Liver (tissue), 9 donors: ENCODE results near the gene ENTR1. TPM values are rescaled to one million over a fixed set of nuclear protein-coding genes. Genes with fewer than 3 reads are reported as not detected.

Experiments used
- DNase-seq: peaks from one replicate; pipeline ENCODE4 v3.0.0-alpha.2; 2017; ENCODE audit warnings: low spot score
- H3K27ac ChIP-seq, 2 donors: one replicate each; pipeline ENCODE4 v1.7.0; 2013; ENCODE audit warnings: inconsistent platforms in 2 of 2, low read length in 2 of 2, control low read depth in 1 of 2, low read depth in 1 of 2, mild to moderate bottlenecking in 1 of 2
- H3K27me3 ChIP-seq, 4 donors: one replicate each; pipeline versions ENCODE4 v1.6.1 to v1.7.0; 2013; ENCODE audit warnings: low read length in 3 of 4, inconsistent platforms in 1 of 4, mild to moderate bottlenecking in 1 of 4, moderate library complexity in 1 of 4; ENCODE audit not compliant: control insufficient read depth in 4 of 4, insufficient read depth in 4 of 4
- H3K36me3 ChIP-seq, 4 donors: one replicate each; pipeline versions ENCODE4 v1.6.1 to v1.7.0; 2013; ENCODE audit warnings: low read length in 3 of 4, mild to moderate bottlenecking in 3 of 4, low read depth in 1 of 4, moderate library complexity in 1 of 4; ENCODE audit not compliant: control insufficient read depth in 4 of 4, insufficient read depth in 3 of 4
- H3K4me1 ChIP-seq, 4 donors: one replicate each; pipeline versions ENCODE4 v1.6.1 to v1.7.0; 2013; ENCODE audit warnings: low read length in 3 of 4, mild to moderate bottlenecking in 3 of 4, moderate library complexity in 1 of 4; ENCODE audit not compliant: control insufficient read depth in 4 of 4, insufficient read depth in 4 of 4
- H3K4me3 ChIP-seq, 3 donors: one replicate each; pipeline versions ENCODE4 v1.6.1 to v1.7.0; 2013; ENCODE audit warnings: low read length in 3 of 3, control low read depth in 1 of 3, low read depth in 1 of 3, mild to moderate bottlenecking in 1 of 3
- H3K9ac ChIP-seq, 2 donors: one replicate each; pipeline ENCODE4 v1.7.0; 2013; ENCODE audit warnings: low read length in 2 of 2, mild to moderate bottlenecking in 2 of 2, moderate library complexity in 2 of 2, control low read depth in 1 of 2, low read depth in 1 of 2
- H3K9me3 ChIP-seq, 4 donors: one replicate each; pipeline versions ENCODE4 v1.6.1 to v1.7.0; 2013; ENCODE audit warnings: low read length in 3 of 4; ENCODE audit not compliant: control insufficient read depth in 4 of 4
- FOXA1 ChIP-seq: IDR thresholded peaks from 2 replicates; pipeline ENCODE4 v1.6.1; 2016; ENCODE audit warnings: antibody characterized with exemption
- GABPA ChIP-seq, 2 donors: IDR thresholded peaks in 1 of 2; conservative IDR thresholded peaks in 1 of 2; 2 replicates each; pipeline ENCODE4 v1.6.1; 2016; ENCODE audit warnings: antibody characterized with exemption in 2 of 2, mild to moderate bottlenecking in 1 of 2, moderate library complexity in 1 of 2
- HNF4A ChIP-seq, 2 donors: conservative IDR thresholded peaks; 2 replicates each; pipeline ENCODE4 v1.6.1; 2016; ENCODE audit warnings: antibody characterized with exemption in 2 of 2, mild to moderate bottlenecking in 2 of 2
- JUND ChIP-seq, 2 donors: IDR thresholded peaks; 2 replicates each; pipeline ENCODE4 v1.6.1; 2016; ENCODE audit warnings: antibody characterized with exemption in 2 of 2
- MAX ChIP-seq: IDR thresholded peaks from 2 replicates; pipeline ENCODE4 v1.6.1; 2016; ENCODE audit warnings: antibody characterized with exemption
- NR2F2 ChIP-seq: IDR thresholded peaks from 2 replicates; pipeline ENCODE4 v1.6.1; 2016; ENCODE audit warnings: antibody characterized with exemption
- RXRA ChIP-seq, 2 donors: IDR thresholded peaks; 2 replicates each; pipeline ENCODE4 v1.6.1; 2017 to 2018; ENCODE audit warnings: antibody characterized with exemption in 2 of 2, mild to moderate bottlenecking in 1 of 2
- SP1 ChIP-seq: IDR thresholded peaks from 2 replicates; pipeline ENCODE4 v1.6.1; 2018; ENCODE audit warnings: antibody characterized with exemption, mild to moderate bottlenecking
- YY1 ChIP-seq: IDR thresholded peaks from 2 replicates; pipeline ENCODE4 v1.6.1; 2016; ENCODE audit warnings: antibody characterized with exemption, mild to moderate bottlenecking
- WGBS: extraction: QIAGEN DNeasy Blood & Tissue Kit; methylation state at CpG from one replicate; pipeline ENCODE4 v1.1.7; 2013; 5-methylcytosine and 5-hydroxymethylcytosine counted together
- polyA plus RNA-seq, 2 donors: library from polyadenylated mRNA; stranded (reverse) in 1 of 2; unstranded in 1 of 2; fragments of 200-250 nt in 1 of 2; fragments of >200 nt in 1 of 2; fragmentation: Nextera tagmentation in 1 of 2; extraction: Ambion mirVana in 1 of 2; gene quantifications; one replicate each; pipeline versions ENCODE4 v1.2.1 to v1.2.3, GENCODE V29; 2013 to 2015
- total RNA-seq, 2 donors: library from RNA; depleted of rRNA; stranded (reverse); fragments of >200 nt; gene quantifications; one replicate each; pipeline ENCODE4 v1.2.3, GENCODE V29; 2014
- donor health status: healthy.
- donor health status: healthy.
- donor health status: healthy.
- donor health status: healthy.
- donor health status: healthy.

Gene ENTR1
- total and polyA plus RNA-seq, 4 donors: 11.0 to 28.1 (median 19.1) TPM

GRCh38 chr9:136391737-136392537, 18.5 kb downstream of the ENTR1 start:
- Histone ChIP-seq H3K27ac (no peak overlapping the region), H3K27me3 (no peaks in the 10 kb centered on the region), H3K36me3 (peaks cover 4 to 57% (median 29%) of the 10 kb centered on the region in 4 donors), H3K9ac (no peak overlapping the region), H3K9me3 (no peaks in the 10 kb centered on the region), H3K4me1 (peaks cover 10 to 27% (median 18%) of the 10 kb centered on the region in 4 donors), H3K4me3 (no peak overlapping the region)
- WGBS: 94% methylated on average over 28 of the region's 28 CpGs
- DNase-seq: no peak
- TF ChIP-seq NR2F2 (no peak), RXRA (IDR thresholded peaks at IDR 0.05) (peak; percentile 51 to 61)

GRCh38 chr9:136389396-136389795, 21.0 kb downstream of the ENTR1 start:
- H3K36me3 ChIP-seq: peaks cover 4 to 59% (median 30%) of the 10 kb centered on the region in 4 donors
- WGBS: 91% methylated on average over 14 of the region's 14 CpGs
- H3K27me3 ChIP-seq: no peaks in the 10 kb centered on the region
- H3K27ac ChIP-seq: no peak overlapping the region
- DNase-seq: no peak
- no peak for TF ChIP-seq FOXA1
- no peak for TF ChIP-seq HNF4A (conservative IDR thresholded peaks at IDR 0.05)
- TF ChIP-seq RXRA (IDR thresholded peaks at IDR 0.05): no peak
- TF ChIP-seq JUND (IDR thresholded peaks at IDR 0.05): no peak
- TF ChIP-seq MAX: no peak
- no peak for TF ChIP-seq GABPA (IDR thresholded peaks at IDR 0.05 in 1 of 2, conservative IDR thresholded peaks at IDR 0.05 in 1 of 2)
- TF ChIP-seq YY1: no peak
- H3K9ac ChIP-seq: no peak overlapping the region
- no peak overlapping the region for H3K4me3 ChIP-seq
- H3K9me3 ChIP-seq: no peaks in the 10 kb centered on the region
- peaks cover 0 to 8% (median 1%) of the 10 kb centered on the region in 4 donors for H3K4me1 ChIP-seq

- Histone ChIP-seq H3K4me1 (peaks cover 0 to 8% (median 1%) of the 10 kb centered on the region in 4 donors), H3K27me3 (no peaks in the 10 kb centered on the region), H3K9me3 (no peaks in the 10 kb centered on the region), H3K36me3 (peaks cover 7 to 69% (median 29%) of the 10 kb centered on the region in 4 donors), H3K27ac (no peak overlapping the region), H3K9ac (no peak overlapping the region), H3K4me3 (no peak overlapping the region)
- no peak for DNase-seq
- TF ChIP-seq SP1 (no peak), HNF4A (conservative IDR thresholded peaks at IDR 0.05) (peak in 1 of 2 donors; percentile 11)
- WGBS: 69% methylated on average over 19 of the region's 19 CpGs
Measured at GRCh38 chr9:136387217-136387616, 23.2 kb downstream of the ENTR1 start.

GRCh38 chr9:136386018-136386417, 24.4 kb downstream of the ENTR1 start:
- Histone ChIP-seq H3K36me3 (peaks cover 10 to 70% (median 27%) of the 10 kb centered on the region in 4 donors), H3K27me3 (no peaks in the 10 kb centered on the region), H3K4me1 (peaks cover 0 to 8% (median 1%) of the 10 kb centered on the region in 4 donors), H3K4me3 (no peak overlapping the region), H3K9me3 (no peaks in the 10 kb centered on the region), H3K9ac (no peak overlapping the region), H3K27ac (no peak overlapping the region)
- TF ChIP-seq HNF4A (conservative IDR thresholded peaks at IDR 0.05): no peak
- TF ChIP-seq YY1: no peak
- no peak for TF ChIP-seq GABPA (IDR thresholded peaks at IDR 0.05 in 1 of 2, conservative IDR thresholded peaks at IDR 0.05 in 1 of 2)
- no peak for TF ChIP-seq FOXA1
- 86% methylated on average over 13 of the region's 13 CpGs for WGBS
- DNase-seq: no peak
